NCI-H1436 (cell line): ENCODE data around the gene SMPX.
"Not testable (repeated sequence)": the region's sequence is repeated elsewhere in the genome, so short reads cannot be mapped to it uniquely, and the experiment has no call there.

Source experiments
- DNase-seq: peaks from one replicate; lab custom pipeline; 2025; lab: John Stamatoyannopoulos, UW

Gene SMPX

DNA sequence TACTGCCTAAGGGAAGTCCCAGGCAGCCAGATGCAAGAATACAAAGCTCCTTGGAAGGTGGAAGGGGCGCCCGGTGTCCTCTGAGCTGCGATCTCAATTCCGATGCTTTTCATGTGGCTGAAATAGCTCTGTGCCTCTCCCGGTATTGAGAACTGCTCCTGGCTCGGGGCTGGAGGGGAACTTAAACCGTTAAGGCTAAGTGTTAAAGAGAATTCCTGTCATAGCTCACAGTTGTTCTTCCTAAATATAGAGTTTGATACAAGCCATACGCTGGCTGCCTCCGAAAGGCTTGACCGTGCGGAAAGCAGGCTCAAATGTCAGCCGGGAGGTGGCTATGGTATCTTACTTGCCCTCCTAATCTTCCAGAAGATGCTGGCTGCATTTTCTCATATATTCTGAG, at the start of gene SMPX:
SMPX (minus strand) TSS at position 157 of the 400 bp plus-strand sequence. CDS start 3,826 bp downstream, outside the sequence.
- no peak for DNase-seq

DNA sequence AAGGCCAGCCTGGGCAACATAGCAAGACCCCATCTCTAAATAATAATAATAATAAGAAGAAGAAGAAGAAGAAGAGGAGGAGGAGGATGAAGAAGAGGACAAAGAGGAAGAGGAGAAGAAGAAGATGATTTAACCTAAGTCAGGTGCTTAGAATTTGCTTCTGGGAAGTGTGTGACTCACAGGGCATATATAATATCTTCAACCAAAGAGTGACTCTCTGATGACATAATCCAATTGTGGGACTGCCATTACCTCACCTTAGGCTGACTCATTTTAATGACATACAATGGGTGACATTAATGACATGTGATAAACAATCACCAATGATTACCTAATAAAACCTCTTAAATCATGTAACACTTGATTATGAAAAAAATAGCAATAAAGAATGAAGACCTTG, 48.8 kb upstream of the SMPX start:
- no peak for DNase-seq

DNA sequence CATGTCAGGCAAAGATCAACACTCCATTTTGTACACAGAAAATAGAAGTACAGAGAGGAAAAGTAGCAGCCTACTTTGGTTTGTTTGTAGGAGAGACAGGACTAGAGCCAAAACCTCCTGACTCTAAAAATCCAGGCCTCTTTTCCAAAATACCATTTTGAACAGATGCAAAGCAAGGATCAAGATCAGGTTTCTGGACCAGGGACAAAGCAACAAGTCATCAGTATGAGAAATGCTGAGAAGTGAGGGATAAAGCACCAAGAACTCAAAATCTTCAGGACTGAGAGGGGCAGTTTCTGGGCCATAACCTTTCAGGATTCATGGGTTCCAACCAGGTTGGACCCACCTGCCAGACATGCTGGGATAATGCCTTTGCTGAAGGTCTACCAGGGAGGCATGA, 44.9 kb upstream of the SMPX start:
- no peak for DNase-seq

DNA sequence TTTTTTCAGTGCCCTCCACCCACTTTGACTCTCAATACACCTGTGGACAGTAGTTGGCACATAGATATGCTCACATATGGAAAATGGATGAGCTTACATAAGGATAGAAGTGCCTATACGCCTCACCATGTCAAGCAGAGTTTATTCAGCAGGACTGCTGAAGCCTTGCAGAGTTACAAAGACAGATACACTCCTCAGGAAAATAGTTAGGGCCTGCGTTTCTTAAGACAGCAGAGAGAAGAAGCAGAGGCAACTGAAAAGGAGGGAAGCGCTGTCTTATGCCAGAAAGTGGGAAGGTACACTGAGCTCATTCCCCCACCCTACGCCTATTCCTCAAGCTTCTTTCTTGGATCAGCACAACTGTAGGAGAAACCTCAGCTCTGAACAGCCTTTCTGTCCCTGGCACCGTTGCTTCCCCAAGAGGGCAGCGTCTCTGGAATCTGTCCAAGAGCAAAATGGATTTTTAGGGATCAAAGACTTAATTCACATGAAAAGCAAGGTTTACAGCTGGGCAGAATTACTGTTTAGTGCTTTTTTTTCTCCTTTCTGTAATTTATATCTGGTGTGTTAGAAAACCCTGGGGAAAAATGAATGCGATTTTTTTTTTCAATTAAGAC, 44.2 kb upstream of the SMPX start:
- no peak for DNase-seq

DNA sequence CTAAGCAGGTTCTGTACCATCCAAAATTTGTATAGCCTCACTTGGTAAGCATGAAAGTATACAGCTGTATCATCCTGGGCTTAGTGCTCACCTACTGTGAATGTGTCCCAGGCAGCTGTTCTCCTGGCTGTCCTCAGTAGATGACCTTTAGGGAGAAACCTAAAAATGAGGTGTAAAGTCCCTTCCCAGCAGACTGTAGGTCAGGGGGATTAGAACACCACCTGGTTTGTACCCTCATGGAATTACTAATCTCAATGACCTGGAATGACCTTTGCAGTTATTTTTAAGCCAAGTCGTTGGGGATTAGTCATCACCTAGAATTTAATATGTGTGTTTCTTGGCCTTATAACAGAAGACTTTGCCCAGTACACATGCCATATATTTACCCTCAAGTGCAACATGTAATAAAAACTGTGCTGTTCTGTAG, 42.4 kb upstream of the SMPX start:
- DNase-seq: no peak

DNA sequence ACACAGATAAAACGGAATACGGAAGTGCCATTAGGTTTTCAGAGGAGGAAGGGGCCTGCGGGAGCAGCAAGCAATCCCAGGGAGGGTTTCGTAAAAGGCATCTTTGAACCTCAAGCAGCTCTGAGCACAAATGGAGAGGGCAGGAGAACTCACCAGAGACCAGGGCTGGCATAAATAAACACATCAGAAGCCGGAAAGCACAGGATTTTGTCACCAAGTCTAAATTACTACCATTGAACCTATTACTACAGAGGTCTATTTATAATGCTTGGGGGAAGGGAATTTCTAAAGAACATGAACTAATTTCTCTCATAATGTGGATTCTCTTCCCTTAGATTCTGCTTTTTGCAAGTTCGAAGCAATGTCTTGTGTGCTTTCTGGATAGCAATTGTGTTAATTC, 41.9 kb upstream of the SMPX start:
- DNase-seq: no peak

DNA sequence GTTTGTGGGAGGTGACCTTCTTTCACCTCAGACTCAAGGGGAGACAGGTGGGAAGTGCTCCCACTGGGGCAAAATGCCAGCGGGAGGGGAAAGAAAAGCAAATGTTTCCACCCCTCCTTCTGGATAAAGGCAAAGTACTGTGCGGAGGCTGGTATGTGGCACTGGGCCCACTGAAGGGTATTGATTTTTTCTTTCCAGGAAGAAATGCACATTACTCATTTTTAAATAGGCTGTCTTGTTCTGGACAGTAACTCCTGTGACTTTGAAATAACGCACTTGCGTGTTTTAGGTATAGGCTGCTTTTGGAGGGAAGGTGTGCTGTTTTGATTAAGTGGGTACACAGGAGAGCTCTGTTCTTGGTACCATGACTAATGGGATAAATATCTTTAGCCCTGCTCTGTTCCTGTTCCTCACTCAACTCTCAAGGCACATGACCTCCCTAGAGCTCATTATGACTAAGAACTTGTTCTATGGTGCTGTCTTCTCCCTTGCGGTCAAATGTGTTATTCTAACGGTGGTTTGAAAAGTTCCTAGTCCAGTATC, 40.8 kb upstream of the SMPX start:
- no peak for DNase-seq

DNA sequence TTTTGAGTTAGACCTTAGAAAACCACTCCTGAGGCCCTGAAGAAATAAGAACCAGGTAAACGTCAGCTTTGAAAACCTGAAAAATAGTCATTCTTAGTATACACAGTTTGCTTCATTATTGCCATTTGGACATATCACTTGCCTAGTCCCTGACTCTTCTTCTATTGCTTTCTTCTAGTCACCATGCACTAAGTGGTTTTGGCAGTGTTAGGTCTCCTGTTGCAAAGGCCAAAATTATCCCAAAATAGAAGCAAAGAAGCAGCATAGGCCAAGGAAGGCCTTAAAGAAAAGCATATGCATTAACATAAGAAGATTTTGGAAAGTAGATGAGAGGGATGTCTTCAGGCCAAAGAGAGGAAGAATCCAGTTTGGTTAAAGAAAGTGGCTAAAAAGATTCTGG, 24.1 kb upstream of the SMPX start:
- no peak for DNase-seq

DNA sequence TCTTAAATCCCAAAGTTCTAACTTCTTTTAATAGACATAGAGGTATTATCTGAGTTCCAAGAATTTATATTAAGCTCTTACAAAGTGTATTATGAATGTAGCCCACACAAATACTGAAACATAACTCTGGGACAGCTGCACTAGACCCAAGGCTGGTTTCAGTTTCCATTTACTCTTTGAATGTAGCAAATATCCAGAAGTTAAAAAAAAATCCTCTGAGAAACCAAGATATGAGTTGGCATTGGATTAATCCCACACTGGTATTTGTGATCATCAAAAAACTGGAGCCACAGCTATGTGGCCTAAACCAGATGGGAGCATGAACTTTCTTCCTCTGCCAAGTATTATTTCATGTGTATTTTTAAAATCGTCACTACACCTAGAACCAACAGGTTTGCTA, 23.6 kb upstream of the SMPX start:
- DNase-seq: no peak

DNA sequence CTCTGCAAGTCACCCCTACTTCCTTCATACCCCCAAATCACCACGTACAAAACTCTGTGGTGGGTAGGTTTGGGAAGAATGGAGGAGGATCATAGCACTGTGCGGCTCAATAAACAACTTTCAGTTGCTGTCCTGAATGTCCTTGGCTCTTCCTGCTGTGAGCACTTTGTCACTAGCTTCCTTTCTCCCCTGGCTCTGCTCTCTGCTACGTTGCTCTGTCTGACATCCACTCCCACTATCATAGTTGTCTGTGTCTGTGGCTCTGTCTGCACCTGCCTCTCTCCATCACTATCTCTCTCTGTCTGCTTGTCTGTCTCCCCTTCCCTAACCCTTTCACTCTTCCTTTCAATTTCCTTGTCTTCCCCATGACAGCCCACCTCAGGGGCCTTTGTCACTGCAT, 21.2 kb upstream of the SMPX start:
- DNase-seq: no peak

DNA sequence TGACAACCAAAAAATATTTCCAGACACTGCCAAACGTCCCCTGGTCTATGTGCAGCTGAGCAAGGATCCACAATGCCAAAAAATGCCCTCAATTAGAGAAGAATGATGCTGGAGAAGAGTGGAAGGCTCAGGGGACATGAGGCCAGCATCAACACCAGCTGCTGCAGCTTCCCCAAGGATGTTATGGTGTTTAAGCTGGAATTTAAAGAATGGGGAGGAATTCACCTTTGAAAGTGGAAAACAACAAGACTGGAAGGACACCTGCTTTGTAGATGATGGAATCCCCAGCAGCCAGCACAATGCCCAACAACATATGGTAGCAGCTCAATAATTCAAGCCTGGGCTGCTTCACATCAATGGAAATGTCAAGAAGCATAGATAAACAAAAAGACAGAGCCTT, 20.3 kb upstream of the SMPX start:
- no peak for DNase-seq

DNA sequence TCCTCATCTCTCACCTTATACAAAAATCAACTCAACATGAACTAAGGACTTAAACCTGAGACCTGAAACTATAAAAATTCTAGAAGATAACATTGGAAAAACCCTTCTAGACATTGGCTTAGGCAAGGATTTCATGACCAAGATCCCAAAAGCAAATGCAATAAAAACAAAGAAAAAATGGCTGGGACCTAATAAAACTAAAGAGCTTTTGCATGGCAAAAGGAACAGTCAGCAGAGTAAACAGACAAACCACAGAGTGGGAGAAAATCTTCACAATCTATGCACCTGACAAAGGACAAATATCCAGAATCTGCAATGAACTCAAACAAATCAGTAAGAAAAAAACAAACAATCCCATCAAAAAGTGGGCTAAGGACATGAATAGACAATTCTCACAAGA, 17.2 kb upstream of the SMPX start:
- DNase-seq: not testable (repeated sequence)

DNA sequence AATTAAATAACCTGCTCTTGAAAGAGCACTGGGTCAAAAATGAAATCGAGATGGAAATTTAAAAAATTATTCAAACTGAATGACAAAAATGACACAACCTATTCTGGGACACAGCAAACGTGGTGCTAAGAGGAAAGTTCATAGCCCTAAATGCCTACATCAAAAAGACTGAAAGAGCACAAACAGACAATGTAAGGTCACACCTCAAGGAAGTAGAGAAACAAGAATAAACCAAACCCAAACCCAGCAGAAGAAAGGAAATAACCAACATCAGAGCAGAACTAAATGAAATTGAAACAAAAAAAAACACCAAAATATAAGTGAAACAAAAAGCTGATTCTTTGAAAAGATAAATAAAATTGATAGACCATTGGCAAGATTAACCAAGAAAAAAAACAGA, 15.1 kb upstream of the SMPX start:
- not testable (repeated sequence) for DNase-seq

DNA sequence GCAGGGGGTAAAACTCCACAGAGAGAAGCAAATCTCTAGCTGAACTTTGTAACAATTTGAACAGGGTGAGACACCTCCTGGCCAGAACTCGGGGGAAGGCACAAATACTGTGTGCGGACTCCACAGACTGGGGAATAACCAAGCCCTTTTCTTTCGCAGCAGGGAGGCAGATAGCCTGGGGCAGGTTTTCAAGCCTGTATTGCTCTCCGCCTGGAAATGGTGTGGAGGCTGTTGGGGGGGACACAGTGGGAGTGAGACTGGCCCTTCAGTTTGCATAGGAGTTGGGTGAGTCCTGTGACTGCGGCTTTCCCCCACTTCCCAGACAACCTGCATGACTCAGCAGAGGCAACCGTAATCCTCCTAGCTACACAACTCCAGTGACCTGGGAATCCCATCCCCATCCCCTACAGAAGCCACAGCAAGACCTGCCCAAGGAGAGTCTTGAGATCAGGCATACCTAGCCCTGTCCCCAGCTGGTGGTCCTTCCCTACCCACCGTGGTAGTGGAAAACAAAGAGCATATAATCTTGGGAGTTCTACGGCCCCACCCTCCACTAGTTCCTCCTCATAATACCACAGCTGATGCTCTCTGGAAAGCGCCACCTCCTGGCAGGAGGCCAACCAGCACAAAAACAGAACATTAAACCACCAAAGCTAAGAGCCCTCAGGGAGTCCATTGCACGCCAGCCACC, 12.9 kb upstream of the SMPX start:
- no peak for DNase-seq

DNA sequence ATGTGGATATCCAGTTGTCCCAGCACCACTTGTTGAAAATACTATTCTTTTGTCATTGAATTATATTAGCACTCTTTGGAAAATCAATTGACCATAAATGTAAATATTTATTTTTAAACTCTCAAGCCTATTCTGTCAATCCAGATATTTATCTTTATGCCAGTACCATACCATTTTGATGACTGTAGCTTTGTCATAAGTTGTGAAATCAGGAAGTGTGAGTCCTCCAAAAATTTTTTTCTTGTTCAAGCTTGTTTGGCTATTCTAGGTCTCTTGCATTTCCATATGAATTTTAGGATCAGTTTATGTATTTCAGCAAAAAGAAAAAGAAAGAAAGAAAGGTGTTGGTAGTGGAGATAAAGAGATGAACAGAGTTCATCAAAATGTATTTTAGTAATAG, 8.2 kb upstream of the SMPX start:
- DNase-seq: no peak

DNA sequence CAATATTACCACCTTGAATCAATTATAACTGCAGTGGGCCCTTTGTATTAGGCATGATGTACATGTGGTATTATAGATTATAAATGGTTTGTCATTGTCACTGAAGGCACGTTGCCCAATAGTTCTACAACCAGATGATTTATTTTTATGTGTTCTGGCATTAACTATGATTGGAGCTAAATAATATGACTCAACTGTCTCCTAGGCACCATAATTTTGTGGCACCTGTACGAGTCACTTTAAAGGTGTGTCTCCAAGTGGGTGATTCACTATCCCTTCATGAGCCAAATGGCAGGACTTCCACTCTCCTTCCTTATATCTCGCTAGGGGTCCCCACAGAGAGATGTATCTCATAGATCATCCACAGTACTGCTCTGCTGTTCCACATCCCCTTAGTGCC, 6.1 kb upstream of the SMPX start:
- DNase-seq: no peak

DNA sequence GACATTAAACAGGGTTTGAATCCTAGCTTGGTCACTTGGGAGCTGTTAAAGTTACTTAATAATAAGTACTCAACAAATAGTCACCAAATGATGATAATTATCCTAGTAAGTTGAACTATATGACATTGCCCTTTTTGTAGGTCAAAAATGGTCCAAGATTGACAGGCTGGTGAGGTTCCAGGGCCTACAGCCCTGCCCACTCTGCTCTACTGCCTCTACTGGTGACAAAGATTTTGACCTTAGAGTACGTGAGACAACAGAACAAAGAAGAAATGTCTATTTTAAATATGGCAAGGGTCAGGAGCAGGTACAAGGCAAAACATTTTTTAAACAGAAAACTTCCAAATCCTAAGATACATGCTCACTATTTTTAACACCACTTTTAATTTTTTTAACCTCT, 572 bp upstream of the SMPX start:
- DNase-seq: no peak

DNA sequence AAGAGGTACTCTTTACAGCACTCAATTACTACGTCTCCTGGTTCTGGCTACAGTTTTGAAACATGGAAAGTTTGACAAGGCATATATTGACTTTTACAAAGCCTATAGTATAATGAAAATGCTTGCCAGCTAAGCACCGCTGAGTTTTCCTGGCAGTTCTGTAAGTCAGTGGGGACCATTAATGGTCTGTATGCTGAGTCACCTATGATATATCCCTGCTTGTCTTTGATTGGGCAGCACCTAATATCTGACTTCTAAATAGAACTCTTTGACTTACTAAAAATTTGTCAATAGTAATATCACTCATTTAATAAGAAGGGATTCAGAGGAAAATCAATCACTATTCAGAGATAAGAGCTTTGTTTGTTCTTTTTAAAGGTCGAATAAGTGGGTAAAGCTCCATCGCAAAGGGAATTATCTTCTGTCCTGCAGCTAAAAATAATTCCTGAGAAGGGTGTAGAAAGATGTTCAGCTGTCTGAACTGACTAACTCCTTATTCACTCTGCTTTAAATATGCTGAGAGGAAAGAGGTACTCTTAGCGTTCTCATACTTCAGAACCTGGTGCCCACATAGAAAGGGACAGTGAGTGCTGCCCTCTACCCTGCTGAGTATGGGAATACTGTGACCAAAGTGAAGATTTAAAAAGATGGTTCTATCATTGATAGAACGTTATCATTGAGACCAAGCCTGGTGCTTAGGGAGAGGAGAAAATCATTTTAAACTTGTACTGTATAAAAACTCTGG, 959 bp downstream of the SMPX start:
- no peak for DNase-seq

DNA sequence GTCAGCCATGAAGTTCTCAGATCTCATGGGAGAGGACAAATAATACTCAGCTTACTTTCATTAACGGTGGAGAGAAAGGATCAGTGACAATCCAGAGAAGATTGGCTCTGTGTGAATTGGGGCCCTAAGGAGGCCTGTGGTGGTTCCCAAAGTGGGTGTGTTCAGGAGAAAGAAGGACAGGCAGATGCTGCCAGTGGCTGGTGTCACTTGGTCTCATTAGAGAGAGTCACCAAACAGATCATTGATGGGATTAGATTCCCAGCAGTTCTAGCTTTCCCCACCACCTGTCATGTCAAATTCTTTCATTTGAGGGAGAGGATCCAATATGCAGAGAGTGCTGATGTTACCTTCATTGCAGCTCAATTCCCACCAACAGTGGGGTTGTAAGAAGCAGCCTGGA, 8.0 kb downstream of the SMPX start:
- DNase-seq: no peak

DNA sequence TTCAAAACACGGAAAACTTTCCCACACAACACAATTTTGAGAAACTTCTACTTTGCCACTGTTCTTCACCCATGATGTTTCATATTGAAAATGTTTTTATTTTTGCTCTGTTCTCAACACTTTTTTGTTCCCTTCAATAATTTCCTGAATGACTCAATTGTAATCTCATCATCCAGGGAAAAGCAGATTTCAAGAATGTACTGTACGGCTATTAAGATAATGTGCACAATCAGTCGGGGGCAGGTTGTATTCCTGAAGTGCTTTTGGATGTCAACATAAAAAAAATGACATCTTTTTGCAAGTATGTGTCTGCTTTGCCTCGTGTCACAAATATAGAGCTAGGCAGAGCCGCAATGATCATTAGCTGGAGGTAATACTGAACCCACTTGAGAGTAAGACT, 9.7 kb downstream of the SMPX start:
- DNase-seq: no peak

DNA sequence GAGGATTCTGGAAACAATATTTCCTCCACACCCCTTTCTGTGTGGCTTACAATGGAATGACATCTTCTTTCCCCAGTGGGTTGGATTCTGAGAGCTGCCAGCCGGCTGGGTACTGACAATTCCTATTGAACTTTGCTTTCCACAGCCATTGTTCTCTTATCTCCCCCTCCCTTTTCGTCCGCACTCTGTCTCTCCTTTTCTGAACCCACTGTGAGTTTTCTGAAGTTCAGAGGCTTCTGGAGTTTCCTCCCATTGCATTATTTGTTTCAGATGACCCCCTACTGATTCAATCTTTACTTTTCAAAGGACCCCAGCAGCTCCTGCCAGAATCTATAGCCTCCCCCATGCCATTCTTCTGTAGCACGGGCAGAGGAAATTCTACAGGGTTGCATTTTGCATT, 10.4 kb downstream of the SMPX start:
- no peak for DNase-seq

DNA sequence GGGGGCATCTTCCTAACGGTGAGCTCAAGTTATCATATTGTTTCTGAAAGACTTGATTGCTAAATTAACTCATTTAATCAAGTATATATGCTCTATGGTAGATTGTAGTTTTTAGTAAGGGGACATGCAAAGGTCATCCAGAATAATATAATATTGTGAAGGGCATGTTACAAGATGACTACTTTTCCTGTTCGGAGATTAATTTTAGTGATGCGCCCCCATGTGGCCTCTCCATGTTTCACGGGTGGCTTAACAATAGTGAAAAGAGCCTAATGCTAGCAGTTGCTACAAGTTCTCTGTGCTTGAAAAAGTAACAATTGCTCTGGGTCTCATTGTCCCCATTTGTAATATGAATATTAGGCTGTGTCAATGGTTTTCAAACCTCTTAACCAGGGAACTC, 12.2 kb downstream of the SMPX start:
- DNase-seq: no peak

DNA sequence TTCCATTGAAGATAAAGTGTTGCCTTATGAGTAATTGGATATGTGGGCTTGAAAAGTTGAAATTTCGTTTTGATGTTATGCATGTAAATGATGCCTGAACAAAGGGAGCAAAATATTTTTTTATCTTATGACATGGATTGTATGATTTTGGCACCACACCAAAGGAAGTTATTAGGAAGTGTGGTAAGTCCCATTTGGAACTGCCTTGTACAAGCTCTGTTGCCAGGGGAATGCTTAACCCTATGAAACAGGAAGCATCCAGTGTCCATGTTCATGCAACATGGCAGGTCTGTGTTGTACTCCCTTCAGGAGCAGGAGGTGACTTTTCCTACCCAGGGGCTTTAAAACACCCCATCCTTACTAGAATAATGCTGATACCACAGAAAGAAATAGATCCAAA, 13.2 kb downstream of the SMPX start:
- no peak for DNase-seq
